ENCODE results near the gene PHEX. TPM values are rescaled to one million over a fixed set of nuclear protein-coding genes. Genes with fewer than 3 reads are reported as not detected.

PHEX gene
- total and polyA plus RNA-seq, 2 experiments from 2014 or later, result 0.05 to 0.21 TPM

DNA sequence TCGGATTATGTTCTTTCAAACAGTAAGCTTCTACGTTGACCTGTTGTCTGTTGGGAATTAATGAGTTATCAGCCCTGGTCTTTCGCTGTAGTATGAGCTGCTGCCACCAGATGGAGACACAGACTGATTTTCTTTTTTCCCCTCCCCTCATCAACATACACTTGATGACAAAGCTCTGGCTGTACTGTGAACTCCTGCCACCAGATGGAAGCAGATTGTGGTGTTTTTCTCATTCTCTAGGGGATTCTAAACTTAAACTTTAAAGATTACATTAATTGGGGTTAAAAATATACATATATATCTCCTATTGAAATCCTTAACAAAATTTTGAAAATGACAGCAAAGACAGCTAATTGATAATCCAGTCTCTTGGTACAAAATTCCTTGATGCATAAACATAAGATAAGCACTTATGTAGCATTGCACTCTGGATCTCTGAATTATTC lies 46.8 kb upstream of the PHEX start:
- Histone ChIP-seq H3K79me2 (replicated peaks; ENCODE audit: insufficient read depth) (no peaks in the 10 kb centered on the region), H3K9me2 (ENCODE audit: insufficient read depth) (no peaks in the 10 kb centered on the region), H3K4me2 (no peak overlapping the region), H3K27me3 (ENCODE audit: insufficient read depth) (no peaks in the 10 kb centered on the region), H3K36me3 (ENCODE audit: insufficient read depth) (no peaks in the 10 kb centered on the region; the same call in 1 of the 2 replicates), H3K27ac (ENCODE audit: low read depth) (no peak overlapping the region), H2AFZ (no peak overlapping the region), H4K20me1 (replicated peaks; ENCODE audit: insufficient read depth) (no peaks in the 10 kb centered on the region), H3K4me1 (ENCODE audit: insufficient read depth) (no peaks in the 10 kb centered on the region), H3F3A (replicated peaks; ENCODE audit: low read depth) (peaks cover 3% of the 10 kb centered on the region; the same call in 1 of the 2 replicates), H3K4me3 (no peak overlapping the region)
- peak; percentile 72 for DNase-seq (ENCODE audit: low spot score)
- H3K36me3 Mint-ChIP-seq (ENCODE audit: low read depth), result peaks cover 53% of the 10 kb centered on the region
- H3K4me3 Mint-ChIP-seq, result no peak overlapping the region
- H3K27ac Mint-ChIP-seq, result no peak overlapping the region
- H3K27me3 Mint-ChIP-seq (ENCODE audit: insufficient read depth, low read depth, poor library complexity), result peaks cover 5% of the 10 kb centered on the region
- no peak for TF ChIP-seq NANOG (IDR thresholded peaks at IDR 0.05; ENCODE audit: borderline replicate concordance)
- TF ChIP-seq ZNF331 (CRISPR knock-in tag; IDR thresholded peaks at IDR 0.05; ENCODE audit: low read depth), result no peak
- no peak for TF ChIP-seq ZNF114 (CRISPR knock-in tag; IDR thresholded peaks at IDR 0.05)
- TF ChIP-seq, protein P1, sequence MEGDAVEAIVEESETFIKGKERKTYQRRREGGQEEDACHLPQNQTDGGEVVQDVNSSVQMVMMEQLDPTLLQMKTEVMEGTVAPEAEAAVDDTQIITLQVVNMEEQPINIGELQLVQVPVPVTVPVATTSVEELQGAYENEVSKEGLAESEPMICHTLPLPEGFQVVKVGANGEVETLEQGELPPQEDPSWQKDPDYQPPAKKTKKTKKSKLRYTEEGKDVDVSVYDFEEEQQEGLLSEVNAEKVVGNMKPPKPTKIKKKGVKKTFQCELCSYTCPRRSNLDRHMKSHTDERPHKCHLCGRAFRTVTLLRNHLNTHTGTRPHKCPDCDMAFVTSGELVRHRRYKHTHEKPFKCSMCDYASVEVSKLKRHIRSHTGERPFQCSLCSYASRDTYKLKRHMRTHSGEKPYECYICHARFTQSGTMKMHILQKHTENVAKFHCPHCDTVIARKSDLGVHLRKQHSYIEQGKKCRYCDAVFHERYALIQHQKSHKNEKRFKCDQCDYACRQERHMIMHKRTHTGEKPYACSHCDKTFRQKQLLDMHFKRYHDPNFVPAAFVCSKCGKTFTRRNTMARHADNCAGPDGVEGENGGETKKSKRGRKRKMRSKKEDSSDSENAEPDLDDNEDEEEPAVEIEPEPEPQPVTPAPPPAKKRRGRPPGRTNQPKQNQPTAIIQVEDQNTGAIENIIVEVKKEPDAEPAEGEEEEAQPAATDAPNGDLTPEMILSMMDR (conservative IDR thresholded peaks at IDR 0.05; ENCODE audit: low read depth in 2 of 2), result peak; percentile 83 to 87
- no peak for TF ChIP-seq EZH2 (IDR thresholded peaks at IDR 0.05; ENCODE audit: low read depth, unreplicated experiment)
- H3K4me1 Mint-ChIP-seq, result no peaks in the 10 kb centered on the region; the same call in 2 of the 3 replicates
- no peaks in the 10 kb centered on the region for H3K9me3 Mint-ChIP-seq
- ATAC-seq, result peak; percentile 83

DNA sequence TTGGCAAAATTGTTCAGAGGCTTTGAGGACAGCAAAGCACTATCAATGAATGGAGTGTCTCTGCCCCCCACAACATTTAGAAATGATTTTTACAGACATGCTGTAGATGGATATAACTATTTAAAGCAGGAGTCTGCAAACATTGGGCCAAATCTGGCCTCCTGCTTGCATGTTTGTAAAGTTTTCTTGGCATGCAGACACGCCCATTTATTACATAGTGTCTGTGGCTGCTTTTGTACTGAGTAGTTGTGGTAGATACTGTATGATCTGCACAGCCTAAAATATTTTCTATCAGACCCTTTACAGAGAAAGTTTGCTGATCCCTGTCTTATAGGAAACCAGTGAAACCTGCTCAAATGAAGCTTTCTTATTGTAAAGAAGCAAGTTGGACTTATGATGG lies 45.5 kb upstream of the PHEX start:
- DNase-seq (ENCODE audit: low spot score) (no peak), ATAC-seq (no peak)
- Histone ChIP-seq H3K4me2 (no peak overlapping the region), H3K4me3 (no peak overlapping the region), H3F3A (replicated peaks; ENCODE audit: low read depth) (peaks cover 3% of the 10 kb centered on the region; the same call in 1 of the 2 replicates), H3K79me2 (replicated peaks; ENCODE audit: insufficient read depth) (no peaks in the 10 kb centered on the region), H2AFZ (no peak overlapping the region), H3K27me3 (ENCODE audit: insufficient read depth) (no peaks in the 10 kb centered on the region), H3K27ac (ENCODE audit: low read depth) (no peak overlapping the region), H3K9me2 (ENCODE audit: insufficient read depth) (no peaks in the 10 kb centered on the region), H4K20me1 (replicated peaks; ENCODE audit: insufficient read depth) (no peaks in the 10 kb centered on the region), H3K36me3 (ENCODE audit: insufficient read depth) (no peaks in the 10 kb centered on the region; the same call in 1 of the 2 replicates), H3K4me1 (ENCODE audit: insufficient read depth) (no peaks in the 10 kb centered on the region)
- Mint-ChIP-seq H3K27ac (no peak overlapping the region), H3K4me1 (no peaks in the 10 kb centered on the region; the same call in 2 of the 3 replicates), H3K36me3 (ENCODE audit: low read depth) (peaks cover 61% of the 10 kb centered on the region), H3K9me3 (no peaks in the 10 kb centered on the region), H3K27me3 (ENCODE audit: insufficient read depth, low read depth, poor library complexity) (peaks cover 5% of the 10 kb centered on the region), H3K4me3 (no peak overlapping the region)
- TF ChIP-seq EZH2 (IDR thresholded peaks at IDR 0.05; ENCODE audit: low read depth, unreplicated experiment) (no peak), POLR2AphosphoS5 (IDR thresholded peaks at IDR 0.05; ENCODE audit: low read depth) (no peak), STAT1 (IDR thresholded peaks at IDR 0.05; ENCODE audit: unreplicated experiment) (no peak), NANOG (IDR thresholded peaks at IDR 0.05; ENCODE audit: borderline replicate concordance) (no peak), EZH2phosphoT487 (IDR thresholded peaks at IDR 0.05; ENCODE audit: unreplicated experiment) (no peak), ZNF114 (CRISPR knock-in tag; IDR thresholded peaks at IDR 0.05) (no peak), ZNF331 (CRISPR knock-in tag; IDR thresholded peaks at IDR 0.05; ENCODE audit: low read depth) (no peak), CREB1 (CRISPR knock-in tag; IDR thresholded peaks at IDR 0.05; ENCODE audit: low read depth) (no peak), JUNB (IDR thresholded peaks at IDR 0.05; ENCODE audit: unreplicated experiment) (no peak)
- TF ChIP-seq, protein P2, sequence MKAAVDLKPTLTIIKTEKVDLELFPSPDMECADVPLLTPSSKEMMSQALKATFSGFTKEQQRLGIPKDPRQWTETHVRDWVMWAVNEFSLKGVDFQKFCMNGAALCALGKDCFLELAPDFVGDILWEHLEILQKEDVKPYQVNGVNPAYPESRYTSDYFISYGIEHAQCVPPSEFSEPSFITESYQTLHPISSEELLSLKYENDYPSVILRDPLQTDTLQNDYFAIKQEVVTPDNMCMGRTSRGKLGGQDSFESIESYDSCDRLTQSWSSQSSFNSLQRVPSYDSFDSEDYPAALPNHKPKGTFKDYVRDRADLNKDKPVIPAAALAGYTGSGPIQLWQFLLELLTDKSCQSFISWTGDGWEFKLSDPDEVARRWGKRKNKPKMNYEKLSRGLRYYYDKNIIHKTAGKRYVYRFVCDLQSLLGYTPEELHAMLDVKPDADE (IDR thresholded peaks at IDR 0.05), result no peak
- TF ChIP-seq, protein P3, sequence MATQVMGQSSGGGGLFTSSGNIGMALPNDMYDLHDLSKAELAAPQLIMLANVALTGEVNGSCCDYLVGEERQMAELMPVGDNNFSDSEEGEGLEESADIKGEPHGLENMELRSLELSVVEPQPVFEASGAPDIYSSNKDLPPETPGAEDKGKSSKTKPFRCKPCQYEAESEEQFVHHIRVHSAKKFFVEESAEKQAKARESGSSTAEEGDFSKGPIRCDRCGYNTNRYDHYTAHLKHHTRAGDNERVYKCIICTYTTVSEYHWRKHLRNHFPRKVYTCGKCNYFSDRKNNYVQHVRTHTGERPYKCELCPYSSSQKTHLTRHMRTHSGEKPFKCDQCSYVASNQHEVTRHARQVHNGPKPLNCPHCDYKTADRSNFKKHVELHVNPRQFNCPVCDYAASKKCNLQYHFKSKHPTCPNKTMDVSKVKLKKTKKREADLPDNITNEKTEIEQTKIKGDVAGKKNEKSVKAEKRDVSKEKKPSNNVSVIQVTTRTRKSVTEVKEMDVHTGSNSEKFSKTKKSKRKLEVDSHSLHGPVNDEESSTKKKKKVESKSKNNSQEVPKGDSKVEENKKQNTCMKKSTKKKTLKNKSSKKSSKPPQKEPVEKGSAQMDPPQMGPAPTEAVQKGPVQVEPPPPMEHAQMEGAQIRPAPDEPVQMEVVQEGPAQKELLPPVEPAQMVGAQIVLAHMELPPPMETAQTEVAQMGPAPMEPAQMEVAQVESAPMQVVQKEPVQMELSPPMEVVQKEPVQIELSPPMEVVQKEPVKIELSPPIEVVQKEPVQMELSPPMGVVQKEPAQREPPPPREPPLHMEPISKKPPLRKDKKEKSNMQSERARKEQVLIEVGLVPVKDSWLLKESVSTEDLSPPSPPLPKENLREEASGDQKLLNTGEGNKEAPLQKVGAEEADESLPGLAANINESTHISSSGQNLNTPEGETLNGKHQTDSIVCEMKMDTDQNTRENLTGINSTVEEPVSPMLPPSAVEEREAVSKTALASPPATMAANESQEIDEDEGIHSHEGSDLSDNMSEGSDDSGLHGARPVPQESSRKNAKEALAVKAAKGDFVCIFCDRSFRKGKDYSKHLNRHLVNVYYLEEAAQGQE (IDR thresholded peaks at IDR 0.05; ENCODE audit: unreplicated experiment), result no peak
- TF ChIP-seq, protein P1 (conservative IDR thresholded peaks at IDR 0.05; ENCODE audit: low read depth in 2 of 2), result no peak
